Heart right ventricle (tissue), 16 donors: ENCODE measurements around the gene CD68. TPM values are rescaled to one million over a fixed set of nuclear protein-coding genes. Genes with fewer than 3 reads are reported as not detected.
"Not testable (repeated sequence)": the region's sequence is repeated elsewhere in the genome, so short reads cannot be mapped to it uniquely, and the experiment has no call there.

Experiments
- ATAC-seq, 8 donors: fragments of 200-7000 bp; cut with Tn5 transposase; one replicate each; pipeline ENCODE4 v1.9.1; 2020; ENCODE audit warnings: mild to moderate bottlenecking in 8 of 8, moderate library complexity in 8 of 8, moderate number of reproducible peaks in 1 of 8
- DNase-seq, 2 donors: peaks; one replicate each; pipeline ENCODE4 v3.0.0-alpha.2; 2020
- H3K27ac ChIP-seq, 10 donors: fragments of 200-600 bp; sonication (generic) in 2 of 10; one replicate each; pipeline versions ENCODE4 v1.5.0 to v1.8.0; 2020 to 2022; ENCODE audit warnings: mild to moderate bottlenecking in 3 of 10
- H3K27me3 ChIP-seq, 7 donors: fragments of 200-600 bp; one replicate each; pipeline ENCODE4 v1.8.0; 2021 to 2022; ENCODE audit warnings: mild to moderate bottlenecking in 2 of 7
- H3K36me3 ChIP-seq, 9 donors: fragments of 200-600 bp; sonication (generic) in 1 of 9; one replicate each; pipeline versions ENCODE4 v1.5.0 to v1.8.0; 2020 to 2022; ENCODE audit warnings: mild to moderate bottlenecking in 2 of 9
- H3K4me1 ChIP-seq, 9 donors: fragments of 200-600 bp; sonication (generic) in 1 of 9; one replicate each; pipeline versions ENCODE4 v1.5.0 to v1.8.0; 2020 to 2022; ENCODE audit warnings: mild to moderate bottlenecking in 4 of 9
- H3K4me3 ChIP-seq, 10 donors: fragments of 200-600 bp; sonication (generic) in 2 of 10; one replicate each; pipeline versions ENCODE4 v1.5.0 to v1.8.0; 2020 to 2022; ENCODE audit warnings: mild to moderate bottlenecking in 7 of 10, moderate library complexity in 2 of 10
- H3K9me3 ChIP-seq, 11 donors: fragments of 200-600 bp in 10 of 11; sonication (generic) in 2 of 11; one replicate each; pipeline versions ENCODE4 v1.5.0 to v1.8.0; 2013 to 2022; ENCODE audit warnings: mild to moderate bottlenecking in 2 of 11, control low read depth in 1 of 11, moderate library complexity in 1 of 11
- WGBS, 2 donors: extraction: QIAGEN DNeasy Blood & Tissue Kit; methylation state at CpG; one replicate each; pipeline ENCODE4 v1.1.7; 2013; ENCODE audit warnings: inconsistent platforms in 1 of 2; 5-methylcytosine and 5-hydroxymethylcytosine counted together
- intact Hi-C, 10 donors: fragments of 100-400 bp; cut with DNase I; formaldehyde crosslinking; loops; one replicate each; pipeline versions ENCODE4 v1.11.1 to v1.14.2; 2022
- polyA plus RNA-seq, 2 donors: library from polyadenylated mRNA; stranded (reverse); fragments of 200-250 nt; gene quantifications; one replicate each; pipeline ENCODE4 v1.2.3, GENCODE V29; 2013
- total RNA-seq, 10 donors: library from RNA; stranded (reverse); fragmentation: NEBNext Ultra II Directional in 3 of 10; extraction: Animal tissue kit (Norgen Biotek cat#: 25700) in 3 of 10; gene quantifications; one replicate each; pipeline versions ENCODE4 v1.2.1 to v1.2.4, GENCODE V29; 2021 to 2023
- TF ChIP-seq, protein P1 (sequence below), 9 donors: fragments of 200-600 bp; sonication (generic) in 2 of 9; IDR thresholded peaks; one replicate each; pipeline versions ENCODE4 v1.5.0 to v1.8.0; 2021 to 2022; ENCODE audit warnings: antibody characterized with exemption in 9 of 9, mild to moderate bottlenecking in 5 of 9, moderate library complexity in 1 of 9
- donor health status: Arrhythmogenic right ventricular cardiomyopathy.
- donor health status: ischemic (EF 13 %, LVEDD 7.1; RV severe dilation, severe dysfunction).
- donor health status: healthy with polysubstance abuse.
- donor health status: DM: no; HTN: yes; CAD: no.
- donor health status: DM: no; HTN: no; CAD: no.
- donor health status: ischemic (EF 25% LVEDD 6.9; RV normal size, moderate dysfunction).
- donor health status: ischemic (EF 25% LVEDD 5.7; RV mildly dilated, moderate dysfunction).
- donor health status: healthy.
- donor health status: DM: yes; HTN: yes; CAD: no.
- donor health status: Ischemic cardiomyopathy.
- donor health status: ischemic (EF 35%, LVEDD 5.7; RV mildly dilated, moderate dysfunction).
- donor health status: nonischemic (EF 11% LVEDD 7.7; RV severe dilation, severe dysfunction).
- donor health status: DM: yes; HTN: yes; CAD: no.
- donor health status: PGD.
- donor health status: ischemic (EF 29% LVEDD 5.4; RV normal size, mild dysfunction).
- donor health status: nonischemic (EF 23%, LVEDD 6.1; RV moderate dilation, normal function).

Gene CD68
- total and polyA plus RNA-seq, 12 donors = 4.7 to 128 (median 16.1) TPM

DNA sequence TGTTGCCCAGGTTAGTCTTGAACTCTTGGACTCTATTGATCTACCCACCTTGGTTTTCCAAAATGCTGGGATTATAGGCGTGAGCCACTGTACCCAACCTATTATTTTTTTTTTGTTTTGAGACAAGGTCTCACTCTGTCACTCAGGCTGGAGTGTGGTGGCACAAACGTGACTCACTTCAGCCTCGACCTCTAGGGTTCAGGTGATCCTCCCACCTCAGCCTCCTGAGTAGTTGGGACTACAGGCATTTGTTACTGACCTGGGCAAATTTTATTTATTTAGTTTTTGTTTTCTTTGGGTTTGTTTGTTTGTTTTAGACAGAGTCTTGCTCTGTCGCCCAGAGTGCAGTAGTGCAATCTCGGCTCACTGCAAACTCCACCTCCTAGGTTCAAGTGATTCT, 44.2 kb downstream of the CD68 start:
- WGBS, 2 donors = 86 to 91% methylated on average over 5 of the region's 5 CpGs
- TF ChIP-seq, protein P1, sequence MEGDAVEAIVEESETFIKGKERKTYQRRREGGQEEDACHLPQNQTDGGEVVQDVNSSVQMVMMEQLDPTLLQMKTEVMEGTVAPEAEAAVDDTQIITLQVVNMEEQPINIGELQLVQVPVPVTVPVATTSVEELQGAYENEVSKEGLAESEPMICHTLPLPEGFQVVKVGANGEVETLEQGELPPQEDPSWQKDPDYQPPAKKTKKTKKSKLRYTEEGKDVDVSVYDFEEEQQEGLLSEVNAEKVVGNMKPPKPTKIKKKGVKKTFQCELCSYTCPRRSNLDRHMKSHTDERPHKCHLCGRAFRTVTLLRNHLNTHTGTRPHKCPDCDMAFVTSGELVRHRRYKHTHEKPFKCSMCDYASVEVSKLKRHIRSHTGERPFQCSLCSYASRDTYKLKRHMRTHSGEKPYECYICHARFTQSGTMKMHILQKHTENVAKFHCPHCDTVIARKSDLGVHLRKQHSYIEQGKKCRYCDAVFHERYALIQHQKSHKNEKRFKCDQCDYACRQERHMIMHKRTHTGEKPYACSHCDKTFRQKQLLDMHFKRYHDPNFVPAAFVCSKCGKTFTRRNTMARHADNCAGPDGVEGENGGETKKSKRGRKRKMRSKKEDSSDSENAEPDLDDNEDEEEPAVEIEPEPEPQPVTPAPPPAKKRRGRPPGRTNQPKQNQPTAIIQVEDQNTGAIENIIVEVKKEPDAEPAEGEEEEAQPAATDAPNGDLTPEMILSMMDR (IDR thresholded peaks at IDR 0.05) = no peak
- no peak overlapping the region for H3K27ac ChIP-seq
- H3K4me3 ChIP-seq = no peak overlapping the region
- H3K9me3 ChIP-seq = no peaks in the 10 kb centered on the region
- no peaks in the 10 kb centered on the region for H3K27me3 ChIP-seq
- peaks cover 0 to 14% (median 0%) of the 10 kb centered on the region in 9 donors for H3K36me3 ChIP-seq
- H3K4me1 ChIP-seq = peaks cover 4 to 21% (median 15%) of the 10 kb centered on the region in 9 donors
- intact Hi-C loops = no loop called here
- ATAC-seq (no peak), DNase-seq (no peak)

DNA sequence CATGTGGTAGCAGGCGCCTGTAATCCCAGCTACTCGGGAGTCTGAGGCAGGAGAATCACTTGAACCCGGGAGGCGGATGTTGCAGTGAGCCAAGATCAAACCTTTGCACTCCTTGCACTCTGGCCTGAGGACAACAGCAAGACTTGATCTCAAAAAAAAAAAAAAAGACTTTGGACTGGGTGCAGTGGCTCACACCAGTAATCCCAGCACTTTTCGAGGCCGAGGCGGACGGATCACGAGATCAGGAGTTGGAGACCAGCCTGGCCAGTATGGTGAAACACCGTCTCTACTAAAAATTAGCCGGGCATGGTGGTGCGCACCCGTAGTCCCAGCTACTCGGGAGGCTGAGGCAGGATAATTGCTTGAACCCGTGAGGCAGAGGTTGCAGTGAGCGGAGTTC, 46.3 kb downstream of the CD68 start:
- H3K27me3 ChIP-seq, ATAC-seq, H3K27ac ChIP-seq, H3K4me3 ChIP-seq, H3K9me3 ChIP-seq, DNase-seq: not testable (repeated sequence)
- 96 to 98% methylated on average over 16 of the region's 16 CpGs for WGBS, 2 donors
- intact Hi-C loops = loop anchor here in 2 of 10 donors (2.0 kb wide), 1 partner anchor 61 kb away; the partner anchor contains the start of gene TP53 (in 2 of the 2)
- peaks cover 4 to 21% (median 15%) of the 10 kb centered on the region in 9 donors for H3K4me1 ChIP-seq
- H3K36me3 ChIP-seq = peaks cover 0 to 14% (median 0%) of the 10 kb centered on the region in 9 donors

- ATAC-seq = no peak
- TF ChIP-seq, protein P1 (IDR thresholded peaks at IDR 0.05) = no peak
- peak in 1 of 2 donors; percentile 17 for DNase-seq
- H3K4me3 ChIP-seq = peak overlapping the region in 6 of 10 donors; percentile 73 to 92 (median 80)
- peak overlapping the region in 4 of 10 donors; percentile 92 to 98 (median 94) for H3K27ac ChIP-seq
- peaks cover 0 to 14% (median 0%) of the 10 kb centered on the region in 9 donors for H3K36me3 ChIP-seq
- no peaks in the 10 kb centered on the region for H3K27me3 ChIP-seq
- intact Hi-C loops = loop anchor here in 2 of 10 donors (2.0 kb wide), 1 partner anchor 60 kb away; the partner anchor contains the start of gene TP53 (in 2 of the 2)
- WGBS, 2 donors = 88 to 90% methylated on average over 7 of the region's 7 CpGs
- H3K9me3 ChIP-seq = no peaks in the 10 kb centered on the region
- H3K4me1 ChIP-seq = peaks cover 5 to 21% (median 16%) of the 10 kb centered on the region in 9 donors
Measured at GRCh38 chr17:7626307-7626706, 46.9 kb downstream of the CD68 start.

DNA sequence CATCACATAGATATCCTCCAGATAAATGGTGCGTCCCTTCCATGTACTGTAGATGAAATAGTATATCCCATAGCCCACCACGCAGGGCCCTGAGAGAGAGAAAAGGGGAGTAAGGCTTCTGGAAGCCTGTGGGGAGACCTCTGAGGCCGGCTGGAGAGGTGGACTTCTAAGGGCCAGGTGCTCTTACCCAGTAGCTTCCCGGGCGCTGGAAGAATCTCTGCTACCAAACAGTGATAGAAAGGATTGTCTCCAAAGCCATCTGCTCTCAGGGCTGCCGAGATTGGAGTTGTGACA, 47.5 kb downstream of the CD68 start:
- 11 to 19% methylated on average over 6 of the region's 6 CpGs for WGBS, 2 donors
- intact Hi-C loops = loop anchor here in 2 of 10 donors (2.0 kb wide), 1 partner anchor 60 kb away; the partner anchor contains the start of gene TP53 (in 2 of the 2)
- H3K36me3 ChIP-seq = peaks cover 0 to 14% (median 0%) of the 10 kb centered on the region in 9 donors
- peaks cover 7 to 24% (median 17%) of the 10 kb centered on the region in 9 donors for H3K4me1 ChIP-seq
- H3K27me3 ChIP-seq = no peaks in the 10 kb centered on the region
- TF ChIP-seq, protein P1 (IDR thresholded peaks at IDR 0.05) = no peak
- ATAC-seq (peak in 3 of 8 donors; percentile 0 to 8 (median 1)), DNase-seq (no peak)
- no peaks in the 10 kb centered on the region for H3K9me3 ChIP-seq
- peak overlapping the region; percentile 59 to 92 (median 76) for H3K4me3 ChIP-seq
- H3K27ac ChIP-seq = peak overlapping the region; percentile 85 to 98 (median 92)
